Measurements from ENCODE around the gene HSF4. TPM values are rescaled to one million over a fixed set of nuclear protein-coding genes. Genes with fewer than 3 reads are reported as not detected.
A peak's percentile ranks its signal among the peaks of the same experiment; 100 is the strongest.

HSF4 gene
- total and polyA plus RNA-seq, 2 donors (not counting 3 experiments of a cell fraction or from before 2014, with no cell fraction given): 4.8 to 5.5 TPM

- intact Hi-C loops (cut with micrococcal nuclease): no loop called here
- no peak overlapping the region for H2AFZ ChIP-seq (ENCODE audit: low read depth, low read length)
Observed at GRCh38 chr16:67149276-67150046, 15.1 kb upstream of the HSF4 start.

More at GRCh38 chr16:67149276-67150046, 15.1 kb upstream of the HSF4 start:
- Histone ChIP-seq H3K9me1 (replicated peaks; ENCODE audit: control insufficient read depth, extremely low read depth, insufficient read depth, low read length) (no peaks in the 10 kb centered on the region), H3K4me3 (replicated peaks in 1 of 3; ENCODE audit: insufficient read depth in 1 of 3, low read depth in 1 of 3, low read length in 3 of 3) (no peak overlapping the region), H3K4me1 (ENCODE audit: control insufficient read depth, extremely low read depth, insufficient read depth, low read length) (peaks cover 3% of the 10 kb centered on the region), H3K36me3 (ENCODE audit: control insufficient read depth in 2 of 2, extremely low read depth in 1 of 2, insufficient read depth in 2 of 2, low read length in 2 of 2) (peaks cover 2 to 29% of the 10 kb centered on the region in 2 experiments), H3K79me2 (ENCODE audit: control insufficient read depth, insufficient read depth, low read length) (no peaks in the 10 kb centered on the region), H3K27ac (ENCODE audit: insufficient read depth, low read depth, low read length) (no peak overlapping the region), H3K9me3 (replicated peaks; ENCODE audit: control insufficient read depth, insufficient read depth, low read length) (no peaks in the 10 kb centered on the region), H3K9ac (replicated peaks; ENCODE audit: extremely low read depth, insufficient read depth, low read length) (no peak overlapping the region), H4K20me1 (replicated peaks; ENCODE audit: control insufficient read depth, extremely low read depth, insufficient read depth, low read length) (no peaks in the 10 kb centered on the region), H3K4me2 (ENCODE audit: insufficient read depth, low read length) (no peak overlapping the region), H3K27me3 (ENCODE audit: control insufficient read depth in 2 of 2, insufficient read depth in 2 of 2, low read length in 2 of 2) (peaks cover 0 to 5% of the 10 kb centered on the region in 2 experiments)
- no peak for TF ChIP-seq MAX (IDR thresholded peaks at IDR 0.05; ENCODE audit: insufficient read depth, insufficient read length)
- no peak for TF ChIP-seq FOS (IDR thresholded peaks at IDR 0.05; ENCODE audit: borderline replicate concordance, insufficient read depth, low read length)
- no peak for TF ChIP-seq CTCF (IDR thresholded peaks at IDR 0.05; ENCODE audit: extremely low read depth in 1 of 2, insufficient read depth in 1 of 2, low read depth in 1 of 2, low read length in 2 of 2)
- TF ChIP-seq GATA2 (IDR thresholded peaks at IDR 0.05; ENCODE audit: insufficient read depth, insufficient read length, low read depth, low read length): no peak
- TF ChIP-seq POLR2A (IDR thresholded peaks at IDR 0.05; ENCODE audit: low read depth, low read length): no peak
- TF ChIP-seq EZH2 (IDR thresholded peaks at IDR 0.05; ENCODE audit: borderline replicate concordance, low read depth, low read length, severe bottlenecking): no peak
- TF ChIP-seq POLR2AphosphoS5 (IDR thresholded peaks at IDR 0.05; ENCODE audit: insufficient read depth, low read depth, low read length): no peak
- TF ChIP-seq JUN (IDR thresholded peaks at IDR 0.05; ENCODE audit: borderline replicate concordance, insufficient read depth, insufficient read length, low read depth): no peak
- no peak for TF ChIP-seq MYC (IDR thresholded peaks at IDR 0.05; ENCODE audit: low read depth, low read length)
- no peak for FAIRE-seq
- no peak for DNase-seq (ENCODE audit: low read depth, low spot score)
- CTCF ChIA-PET: interaction anchor here (1.0 to 1.5 kb wide), 3 partner anchors 36 to 131 kb away, joined by 3 to 6 read pairs (median 4); no protein-coding TSS in a partner anchor
- dilution Hi-C loops (cut with MboI; ENCODE audit: extremely low pct_ligation_motif_present, low sequenced_read_pairs): no loop called here
- TSS peak; percentile 22 for BruUV-seq (replicated peaks)
- POLR2A ChIA-PET: no interaction called here

Measured in endothelial cell of umbilical vein (primary cell).